Mammary epithelial cell (primary cell): ENCODE measurements around the gene FHIT.

ENCODE experiments used
- CTCF ChIP-seq, 2 donors: IDR thresholded peaks in 1 of 2; conservative IDR thresholded peaks in 1 of 2; 2 replicates each; pipeline ENCODE4 v1.5.1; 2011 to 2012; ENCODE audit warnings: inconsistent platforms in 2 of 2, low read length in 2 of 2, mild to moderate bottlenecking in 2 of 2, control low read depth in 1 of 2, low read depth in 1 of 2; ENCODE audit not compliant: insufficient read depth in 1 of 2; ENCODE audit errors: extremely low read depth in 1 of 2
- EZH2 ChIP-seq: IDR thresholded peaks from 2 replicates; pipeline ENCODE4 v1.6.1; 2012; ENCODE audit warnings: low read length, inconsistent platforms, borderline replicate concordance

- no peak for TF ChIP-seq CTCF (conservative IDR thresholded peaks at IDR 0.05 in 1 of 2, IDR thresholded peaks at IDR 0.05 in 1 of 2; ENCODE audit: extremely low read depth in 1 of 2, insufficient read depth in 1 of 2, low read depth in 1 of 2, low read length in 2 of 2)
- TF ChIP-seq EZH2: no peak
These were observed 476.6 kb downstream of the FHIT start for GRCh38 chr3:60774617-60775016.
